H1 (cell line): ENCODE data around the gene ERO1A. TPM values are rescaled to one million over a fixed set of nuclear protein-coding genes. Genes with fewer than 3 reads are reported as not detected.
A peak's percentile ranks its signal among the peaks of the same experiment; 100 is the strongest.

ENCODE experiments used
- ASH2L ChIP-seq: fragments of 200-600, 300-600 bp; sonication (generic); IDR thresholded peaks from one replicate; pipeline ENCODE4 v1.7.1; 2017; ENCODE audit warnings: low read length
- GTF2F1 ChIP-seq: IDR thresholded peaks from 2 replicates; pipeline ENCODE4 v1.6.1; 2012; ENCODE audit warnings: low read depth, low read length, improper control_type of control experiment, borderline replicate concordance
- RBBP5 ChIP-seq: IDR thresholded peaks from 2 replicates; pipeline ENCODE4 v1.7.1; 2012; ENCODE audit warnings: low read depth, mild to moderate bottlenecking, inconsistent platforms, low read length, moderate library complexity, borderline replicate concordance
- SIN3A ChIP-seq, 2 experiments: IDR thresholded peaks in 1 of 2; conservative IDR thresholded peaks in 1 of 2; 2 replicates each; pipeline ENCODE4 v1.6.1; 2011 to 2012; ENCODE audit warnings: low read length in 2 of 2, improper control_type of control experiment in 1 of 2, low read depth in 1 of 2, mild to moderate bottlenecking in 1 of 2
- SIX5 ChIP-seq: IDR thresholded peaks from 2 replicates; pipeline ENCODE4 v1.6.1; 2011; ENCODE audit warnings: mild to moderate bottlenecking, low read depth, low read length
- TAF1 ChIP-seq: IDR thresholded peaks from 2 replicates; pipeline ENCODE4 v1.6.1; 2011; ENCODE audit warnings: mild to moderate bottlenecking, low read depth, low read length
- polyA plus RNA-seq, 7 experiments: library from polyadenylated mRNA; depleted of rRNA in 3 of 7; stranded (reverse) in 5 of 7; unstranded in 2 of 7; fragments of >200 nt in 5 of 7; fragments of 200-250 nt in 2 of 7; gene quantifications; 1 replicate in 5 of 7; 2 replicates in 1 of 7; 4 replicates in 1 of 7; pipeline versions ENCODE4 v1.2.1 to v1.2.3, GENCODE V29; 2011 to 2013; ENCODE audit warnings: missing spikeins in 2 of 7, mixed read lengths in 2 of 7
- total RNA-seq: library from RNA; stranded (reverse); fragmentation: NEBNext Ultra II Directional; extraction: Animal tissue kit (Norgen Biotek cat#: 25700); gene quantifications from 2 replicates; pipeline ENCODE4 v1.2.1, GENCODE V29; 2021

ERO1A gene
- total and polyA plus RNA-seq, 2 of the 8 experiments (the other 6 are each of a cell fraction or from before 2014, with no cell fraction given) = 15.7 to 42.0 TPM

DNA sequence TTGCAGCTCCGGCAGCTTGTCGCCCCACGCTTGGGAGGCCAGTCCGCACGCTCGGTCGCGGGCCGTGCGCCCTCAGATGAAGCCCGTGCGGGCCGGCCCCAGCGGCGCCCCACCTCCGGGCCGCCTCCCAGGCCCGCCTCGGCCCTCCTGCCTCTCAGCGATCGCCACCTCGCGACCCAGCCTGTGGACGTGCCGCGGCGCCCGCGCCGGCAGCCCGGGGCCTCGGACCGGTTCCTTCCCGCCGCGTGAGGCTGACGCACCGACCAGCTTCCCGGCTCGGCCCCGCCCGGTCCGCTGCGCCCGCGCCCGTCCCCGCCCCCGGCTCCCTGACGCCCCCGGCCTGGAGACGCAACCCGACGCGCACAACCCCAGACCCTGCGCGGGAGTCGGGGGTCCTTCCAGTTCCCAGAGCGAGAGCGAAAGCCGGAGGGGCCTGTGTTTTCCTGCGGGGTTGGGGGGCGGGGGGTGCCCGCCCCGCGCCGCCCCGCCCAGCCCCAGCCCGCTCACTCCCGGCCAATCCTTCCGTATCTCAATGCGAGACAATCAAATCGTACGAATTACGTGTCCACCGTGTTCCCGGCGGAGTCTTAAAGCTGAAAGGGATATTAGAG lies at the start of gene ERO1A (continued):
- TF ChIP-seq RBBP5 (peak; percentile 96; the same call in 1 of the 2 replicates), SIN3A (conservative IDR thresholded peaks at IDR 0.05 in 1 of 2, IDR thresholded peaks at IDR 0.05 in 1 of 2; ENCODE audit: low read depth in 1 of 2, low read length in 2 of 2) (peak in 1 of 2 experiments; percentile 15; a peak in 1 of 4 replicates), ASH2L (peak; percentile 78), SIX5 (no peak), TAF1 (peak; percentile 49), GTF2F1 (no peak)
